Measurements from ENCODE around the gene PUSL1. TPM values are rescaled to one million over a fixed set of nuclear protein-coding genes. Genes with fewer than 3 reads are reported as not detected.

Gene PUSL1
- total RNA-seq, 1 experiment from 2014 or later: 38.0 TPM

- no peaks in the 10 kb centered on the region for H3K27me3 ChIP-seq (ENCODE audit: insufficient read depth, low read length)
- no peak overlapping the region for H3K9ac ChIP-seq (ENCODE audit: extremely low read depth, insufficient read length, low read length)
- H3K18ac ChIP-seq (ENCODE audit: insufficient read length, low read depth, low read length): no peak overlapping the region
- H3K9me3 ChIP-seq (ENCODE audit: control insufficient read depth, low read depth, low read length): no peaks in the 10 kb centered on the region
- H3K23ac ChIP-seq (ENCODE audit: insufficient read length, low read depth, low read length): no peak overlapping the region
- WGBS (ENCODE audit: extremely low coverage, insufficient read length, low lambda C conversion rate): no CpG with 5 or more reads among the region's 32 CpGs
- H2BK12ac ChIP-seq (ENCODE audit: insufficient read length, low read depth, low read length): no peak overlapping the region
- H2BK5ac ChIP-seq (ENCODE audit: insufficient read length, low read length): no peak overlapping the region
- no peaks in the 10 kb centered on the region for H3K4me1 ChIP-seq (ENCODE audit: insufficient read depth, low read length)
- Mint-ChIP-seq H3K36me3 (ENCODE audit: insufficient read depth in 1 of 3, low read depth in 3 of 3) (no peaks in the 10 kb centered on the region), H3K4me3 (no peak overlapping the region), H3K27ac (no peak overlapping the region), H3K27me3 (ENCODE audit: low read depth) (peaks cover 5% of the 10 kb centered on the region), H3K4me1 (0 out of 4 replicates have a peak, but pooled peaks cover 0 to 5% of the 10 kb centered on the region in 2 experiments), H3K9me3 (peaks cover 0 to 3% of the 10 kb centered on the region in 2 experiments; a peak in 2 of 5 replicates)
- no peak overlapping the region for H4K5ac ChIP-seq (ENCODE audit: insufficient read length, low read depth, low read length)
- H3K14ac ChIP-seq (ENCODE audit: insufficient read depth, low read length): no peak overlapping the region
- no peak overlapping the region for H2AFZ ChIP-seq (ENCODE audit: low read length)
- no peak overlapping the region for H2BK120ac ChIP-seq (ENCODE audit: low read depth, low read length, poor library complexity, severe bottlenecking)
- DNase-seq: peak; percentile 52
- H3K56ac ChIP-seq (ENCODE audit: insufficient read length, low read depth, low read length): no peak overlapping the region
- H2AK5ac ChIP-seq (ENCODE audit: insufficient read length, low read length): no peak overlapping the region
- no peak overlapping the region for H4K91ac ChIP-seq (ENCODE audit: insufficient read length, low read depth, low read length)
- no peak overlapping the region for H3K4me2 ChIP-seq (ENCODE audit: insufficient read depth, insufficient read length, low read length)
- no peaks in the 10 kb centered on the region for H3K79me2 ChIP-seq (ENCODE audit: insufficient read depth, low read length)
- H2BK20ac ChIP-seq (ENCODE audit: low read depth, low read length, poor library complexity, severe bottlenecking): no peak overlapping the region
- no peak overlapping the region for H3K27ac ChIP-seq (ENCODE audit: insufficient read length, low read depth, low read length)
- no peaks in the 10 kb centered on the region for H3K79me1 ChIP-seq (ENCODE audit: insufficient read depth, low read depth, low read length, poor library complexity, severe bottlenecking)
- TF ChIP-seq CTCF (conservative IDR thresholded peaks at IDR 0.05): no peak; the same call in 2 of the 3 replicates
- no peak overlapping the region for H4K8ac ChIP-seq (replicated peaks; ENCODE audit: insufficient read length, low read depth, low read length)
- no peak overlapping the region for H3T11ph ChIP-seq (ENCODE audit: low read length)
- no peak overlapping the region for H3K4ac ChIP-seq (ENCODE audit: low read depth, low read length)
- no peaks in the 10 kb centered on the region for H4K20me1 ChIP-seq (ENCODE audit: control insufficient read depth, insufficient read depth, insufficient read length)
- H3K23me2 ChIP-seq (ENCODE audit: insufficient read length, low read depth, low read length, poor library complexity, severe bottlenecking): no peaks in the 10 kb centered on the region
- H2BK15ac ChIP-seq (ENCODE audit: low read depth, low read length): no peak overlapping the region
Measured at GRCh38 chr1:1284221-1285101, 23.9 kb upstream of the PUSL1 start.

All from H9 (cell line).